Head of caudate nucleus (tissue), 42 donors: ENCODE results near the gene RADIL.
"Not testable (repeated sequence)": the region's sequence is repeated elsewhere in the genome, so short reads cannot be mapped to it uniquely, and the experiment has no call there.

Source experiments
- DNase-seq, 42 donors: peaks; one replicate each; pipeline versions ENCODE4 v3.0.0 to v3.0.0-alpha.2; 2020 to 2021; ENCODE audit warnings: mixed read lengths in 7 of 42
- intact Hi-C: fragments of 100-400 bp; cut with DNase I; formaldehyde crosslinking; loops from one replicate; pipeline ENCODE4 v1.15.0; 2022

Gene RADIL

GRCh38 chr7:4883372-4884144 is at the start of gene RADIL:
RADIL (minus strand) TSS chr7:4883716; CDS start chr7:4878139, 5,577 bp downstream.
- intact Hi-C loops: loop anchor here (5.0 kb wide), 1 partner anchor 86 kb away; no protein-coding TSS in a partner anchor

GRCh38 chr7:4931943-4932342 is 48.4 kb upstream of the RADIL start:
- peak; percentile 57 to 93 (median 87) for DNase-seq
- intact Hi-C loops: no loop called here

More at GRCh38 chr7:4883372-4884144, at the start of gene RADIL:
- DNase-seq: peak; percentile 84 to 98 (median 94)

GRCh38 chr7:4929005-4929404 is 45.5 kb upstream of the RADIL start:
- DNase-seq: no peak
- intact Hi-C loops: no loop called here

- no peak for DNase-seq
- intact Hi-C loops: no loop called here
Observed at GRCh38 chr7:4928445-4928844, 44.9 kb upstream of the RADIL start.

- intact Hi-C loops: no loop called here
Observed at GRCh38 chr7:4919969-4920766, 36.7 kb upstream of the RADIL start.

GRCh38 chr7:4916113-4916512 is 32.6 kb upstream of the RADIL start:
- DNase-seq: no peak
- intact Hi-C loops: no loop called here

More at GRCh38 chr7:4919969-4920766, 36.7 kb upstream of the RADIL start:
- no peak for DNase-seq

- no peak for DNase-seq
- intact Hi-C loops: no loop called here
Observed at GRCh38 chr7:4911111-4911828, 27.8 kb upstream of the RADIL start.

- DNase-seq: no peak
- intact Hi-C loops: no loop called here
Observed at GRCh38 chr7:4906682-4907081, 23.2 kb upstream of the RADIL start.

GRCh38 chr7:4905171-4905570 is 21.7 kb upstream of the RADIL start:
- intact Hi-C loops: no loop called here
- no peak for DNase-seq

- no peak for DNase-seq
- intact Hi-C loops: no loop called here
Observed at GRCh38 chr7:4904346-4904745, 20.8 kb upstream of the RADIL start.

- intact Hi-C loops: no loop called here
- DNase-seq: peak in 37 of 42 donors; percentile 13 to 87 (median 56)
Observed at GRCh38 chr7:4895766-4896165, 12.2 kb upstream of the RADIL start.

- intact Hi-C loops: no loop called here
- no peak for DNase-seq
Observed at GRCh38 chr7:4894482-4894881, 11.0 kb upstream of the RADIL start.

- DNase-seq: no peak
- intact Hi-C loops: no loop called here
Observed at GRCh38 chr7:4893929-4894475, 10.5 kb upstream of the RADIL start.

GRCh38 chr7:4893188-4893587 is 9.7 kb upstream of the RADIL start:
- intact Hi-C loops, DNase-seq: not testable (repeated sequence)

- intact Hi-C loops: not testable (repeated sequence)
Observed at GRCh38 chr7:4891522-4891921, 8.0 kb upstream of the RADIL start.

GRCh38 chr7:4889682-4890081 is 6.2 kb upstream of the RADIL start:
- intact Hi-C loops: no loop called here

More at GRCh38 chr7:4891522-4891921, 8.0 kb upstream of the RADIL start:
- DNase-seq: not testable (repeated sequence)

GRCh38 chr7:4888161-4888560 is 4.6 kb upstream of the RADIL start:
- intact Hi-C loops: no loop called here

More at GRCh38 chr7:4889682-4890081, 6.2 kb upstream of the RADIL start:
- DNase-seq: no peak

GRCh38 chr7:4886671-4887070 is 3.2 kb upstream of the RADIL start:
- DNase-seq: no peak
- intact Hi-C loops: no loop called here

More at GRCh38 chr7:4888161-4888560, 4.6 kb upstream of the RADIL start:
- DNase-seq: no peak

GRCh38 chr7:4885317-4885807 is 1.8 kb upstream of the RADIL start:
- DNase-seq: no peak
- intact Hi-C loops: no loop called here
